A673 (cell line): ENCODE data around the gene TOP2A. TPM values are rescaled to one million over a fixed set of nuclear protein-coding genes. Genes with fewer than 3 reads are reported as not detected.

ENCODE experiments used
- BruUV-seq: library from RNA; stranded (reverse); fragments of 400-500 nt; replicated peaks from 2 replicates; lab custom pipeline; 2021; lab: Mats Ljungman, UMichigan
- CTCF ChIA-PET: fragments of 300-600 bp; sonication (Branson Sonifier 250); formaldehyde crosslinking; loops from one replicate; lab custom pipeline; 2022; ENCODE audit warnings: antibody characterized with exemption; lab: Charles Lee
- POLR2A ChIA-PET: fragments of 300-600 bp; sonication (Branson Sonifier 250); formaldehyde crosslinking; loops from one replicate; lab custom pipeline; 2022; ENCODE audit warnings: antibody characterized with exemption; ENCODE audit not compliant: low non-redundant PET; lab: Charles Lee
- DNase-seq: peaks from one replicate; pipeline ENCODE4 v3.0.0-alpha.2; 2015; ENCODE audit warnings: low spot score
- H3K27ac ChIP-seq: fragments of 200-600 bp; sonication (generic); 2 replicates; pipeline ENCODE4 v1.5.1; 2016; ENCODE audit warnings: mixed run types, low read depth, mild to moderate bottlenecking, mixed read lengths, antibody characterized with exemption, low read length; ENCODE audit not compliant: poor library complexity, severe bottlenecking
- H3K27me3 ChIP-seq: fragments of 200-600 bp; sonication (generic); replicated peaks from 2 replicates; pipeline ENCODE4 v1.6.1; 2017; ENCODE audit warnings: mixed run types, low read depth, mild to moderate bottlenecking, mixed read lengths, antibody characterized with exemption, low read length; ENCODE audit not compliant: insufficient read depth, poor library complexity
- H3K36me3 ChIP-seq: fragments of 200-600 bp; sonication (generic); 2 replicates; pipeline ENCODE4 v1.6.1; 2016; ENCODE audit warnings: mixed run types, mild to moderate bottlenecking, mixed read lengths, antibody characterized with exemption, low read length; ENCODE audit not compliant: insufficient read depth, poor library complexity, severe bottlenecking
- H3K4me1 ChIP-seq: fragments of 200-600 bp; sonication (generic); 2 replicates; pipeline ENCODE4 v1.6.1; 2017; ENCODE audit warnings: mixed run types, mild to moderate bottlenecking, mixed read lengths, antibody characterized with exemption, low read length; ENCODE audit not compliant: insufficient read depth, poor library complexity, severe bottlenecking
- H3K4me3 ChIP-seq: fragments of 200-600 bp; sonication (generic); 2 replicates; pipeline ENCODE4 v1.5.1; 2016; ENCODE audit warnings: low read depth, mixed run types, mild to moderate bottlenecking, mixed read lengths, low read length; ENCODE audit not compliant: poor library complexity, severe bottlenecking
- H3K9me3 ChIP-seq: fragments of 200-600 bp; sonication (generic); 2 replicates; pipeline ENCODE4 v1.6.1; 2016; ENCODE audit warnings: mixed run types, low read depth, mild to moderate bottlenecking, mixed read lengths, antibody characterized with exemption, low read length; ENCODE audit not compliant: poor library complexity, severe bottlenecking
- EZH2 ChIP-seq: fragments of 200-600 bp; sonication (generic); IDR thresholded peaks from 2 replicates; pipeline ENCODE4 v1.6.1; 2017; ENCODE audit warnings: borderline replicate concordance, low read depth, mild to moderate bottlenecking, mixed read lengths, antibody characterized with exemption, low read length; ENCODE audit not compliant: poor library complexity, severe bottlenecking
- intact Hi-C: fragments of 100-400 bp; cut with micrococcal nuclease; formaldehyde crosslinking; loops from one replicate; pipeline ENCODE4 v1.10.0; 2022; ENCODE audit not compliant: unreplicated experiment
- total RNA-seq: library from RNA; stranded (reverse); gene quantifications from 2 replicates; pipeline ENCODE4 v1.2.3, GENCODE V29; 2021
- TF ChIP-seq, protein P1 (sequence below): fragments of 300-800, 200-600 bp; sonication (generic); conservative IDR thresholded peaks from 2 replicates; pipeline ENCODE4 v1.5.1; 2017; ENCODE audit warnings: low read depth, mild to moderate bottlenecking, antibody characterized with exemption, low read length, moderate library complexity, mixed read lengths

TOP2A gene
- total RNA-seq, 1 experiment from 2014 or later: 188 TPM

DNA sequence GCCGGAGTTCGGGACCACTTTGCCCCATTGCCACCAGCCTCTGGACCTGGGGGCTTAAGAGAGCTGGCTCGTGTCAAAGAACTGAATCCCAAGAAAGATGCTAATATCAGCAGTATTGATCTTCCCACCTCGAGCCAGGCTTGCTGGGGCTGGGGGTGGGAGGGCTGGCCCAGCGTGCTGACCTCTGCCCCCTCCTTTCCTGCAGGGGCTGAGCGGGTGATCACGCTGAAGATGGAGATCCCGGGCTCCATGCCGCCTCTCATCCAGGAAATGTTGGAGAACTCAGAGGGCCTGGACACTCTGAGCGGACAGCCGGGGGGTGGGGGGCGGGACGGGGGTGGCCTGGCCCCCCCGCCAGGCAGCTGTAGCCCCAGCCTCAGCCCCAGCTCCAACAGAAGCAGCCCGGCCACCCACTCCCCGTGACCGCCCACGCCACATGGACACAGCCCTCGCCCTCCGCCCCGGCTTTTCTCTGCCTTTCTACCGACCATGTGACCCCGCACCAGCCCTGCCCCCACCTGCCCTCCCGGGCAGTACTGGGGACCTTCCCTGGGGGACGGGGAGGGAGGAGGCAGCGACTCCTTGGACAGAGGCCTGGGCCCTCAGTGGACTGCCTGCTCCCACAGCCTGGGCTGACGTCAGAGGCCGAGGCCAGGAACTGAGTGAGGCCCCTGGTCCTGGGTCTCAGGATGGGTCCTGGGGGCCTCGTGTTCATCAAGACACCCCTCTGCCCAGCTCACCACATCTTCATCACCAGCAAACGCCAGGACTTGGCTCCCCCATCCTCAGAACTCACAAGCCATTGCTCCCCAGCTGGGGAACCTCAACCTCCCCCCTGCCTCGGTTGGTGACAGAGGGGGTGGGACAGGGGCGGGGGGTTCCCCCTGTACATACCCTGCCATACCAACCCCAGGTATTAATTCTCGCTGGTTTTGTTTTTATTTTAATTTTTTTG, 61.6 kb downstream of the TOP2A start:
- CTCF ChIA-PET: no interaction called here
- POLR2A ChIA-PET: no interaction called here
- BruUV-seq: no TSS peak
- no peak for DNase-seq
- intact Hi-C loops: loop anchor here (1.0 to 10.0 kb wide), 2 partner anchors 53 to 209 kb away; partner anchors contain the start of gene CCR7
- Histone ChIP-seq H3K27ac (no peak overlapping the region), H3K4me3 (no peak overlapping the region), H3K9me3 (no peaks in the 10 kb centered on the region), H3K36me3 (peaks cover 13% of the 10 kb centered on the region), H3K27me3 (no peaks in the 10 kb centered on the region), H3K4me1 (peaks cover 9% of the 10 kb centered on the region)
- TF ChIP-seq, protein P1, sequence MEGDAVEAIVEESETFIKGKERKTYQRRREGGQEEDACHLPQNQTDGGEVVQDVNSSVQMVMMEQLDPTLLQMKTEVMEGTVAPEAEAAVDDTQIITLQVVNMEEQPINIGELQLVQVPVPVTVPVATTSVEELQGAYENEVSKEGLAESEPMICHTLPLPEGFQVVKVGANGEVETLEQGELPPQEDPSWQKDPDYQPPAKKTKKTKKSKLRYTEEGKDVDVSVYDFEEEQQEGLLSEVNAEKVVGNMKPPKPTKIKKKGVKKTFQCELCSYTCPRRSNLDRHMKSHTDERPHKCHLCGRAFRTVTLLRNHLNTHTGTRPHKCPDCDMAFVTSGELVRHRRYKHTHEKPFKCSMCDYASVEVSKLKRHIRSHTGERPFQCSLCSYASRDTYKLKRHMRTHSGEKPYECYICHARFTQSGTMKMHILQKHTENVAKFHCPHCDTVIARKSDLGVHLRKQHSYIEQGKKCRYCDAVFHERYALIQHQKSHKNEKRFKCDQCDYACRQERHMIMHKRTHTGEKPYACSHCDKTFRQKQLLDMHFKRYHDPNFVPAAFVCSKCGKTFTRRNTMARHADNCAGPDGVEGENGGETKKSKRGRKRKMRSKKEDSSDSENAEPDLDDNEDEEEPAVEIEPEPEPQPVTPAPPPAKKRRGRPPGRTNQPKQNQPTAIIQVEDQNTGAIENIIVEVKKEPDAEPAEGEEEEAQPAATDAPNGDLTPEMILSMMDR: no peak
- TF ChIP-seq EZH2: no peak

DNA sequence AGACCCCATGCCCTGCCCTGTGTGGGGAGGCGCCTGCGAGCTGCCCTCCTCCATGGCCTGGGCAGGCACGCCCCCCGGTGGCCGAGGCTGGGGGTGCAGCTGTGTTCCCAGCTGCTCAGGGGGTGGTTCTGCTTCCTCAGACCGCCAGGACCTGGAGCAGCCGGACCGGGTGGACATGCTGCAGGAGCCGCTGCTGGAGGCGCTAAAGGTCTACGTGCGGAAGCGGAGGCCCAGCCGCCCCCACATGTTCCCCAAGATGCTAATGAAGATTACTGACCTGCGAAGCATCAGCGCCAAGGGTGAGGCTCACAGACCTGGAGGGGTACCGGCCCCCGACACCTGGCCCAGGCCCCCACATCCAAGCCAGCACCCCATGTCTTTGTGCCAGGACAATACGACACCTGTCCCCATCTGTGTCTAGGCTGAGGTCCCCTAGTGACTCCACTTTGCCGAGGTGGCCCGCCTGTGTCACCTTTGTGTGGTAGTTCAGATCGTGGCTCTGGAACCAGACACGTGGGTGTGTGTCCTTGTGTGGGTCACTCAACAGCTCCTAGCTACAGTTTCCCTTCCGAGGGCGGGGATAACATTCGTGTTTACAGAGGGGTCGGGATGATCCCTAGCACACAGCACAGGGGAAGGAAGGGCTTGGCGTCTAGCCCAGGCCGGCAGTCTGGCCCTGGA, 62.4 kb downstream of the TOP2A start:
- H3K27ac ChIP-seq: no peak overlapping the region

More for the DNA sequence above, 62.4 kb downstream of the TOP2A start:
- Histone ChIP-seq H3K4me1 (peaks cover 17% of the 10 kb centered on the region), H3K27me3 (no peaks in the 10 kb centered on the region), H3K36me3 (peaks cover 13% of the 10 kb centered on the region), H3K4me3 (no peak overlapping the region), H3K9me3 (no peaks in the 10 kb centered on the region)
- no peak for TF ChIP-seq EZH2
- TF ChIP-seq, protein P1: peak; percentile 76
- peak; percentile 55 for DNase-seq
- CTCF ChIA-PET: interaction anchor here (0.6 to 2.6 kb wide), 4 partner anchors 48 to 1124 kb away, joined by 4 to 16 read pairs (median 6); no protein-coding TSS in a partner anchor
- POLR2A ChIA-PET: no interaction called here
- no TSS peak for BruUV-seq
- intact Hi-C loops: loop anchor here (1.0 to 10.0 kb wide), 2 partner anchors 52 to 210 kb away; partner anchors contain the start of gene CCR7
